ENCODE measurements around the gene HRH3.

GRCh38 chr20:62211216-62211615 is 8.9 kb downstream of the HRH3 start:
- TF ChIP-seq CTCF (IDR thresholded peaks at IDR 0.05) (no peak), POLR2A (IDR thresholded peaks at IDR 0.05) (no peak)
